Ecto neural progenitor cell (in vitro differentiated cells): ENCODE measurements around the gene LBP.
"Not testable (repeated sequence)": the region's sequence is repeated elsewhere in the genome, so short reads cannot be mapped to it uniquely, and the experiment has no call there.

ENCODE experiments used
- DNase-seq: peaks from one replicate; pipeline ENCODE4 v3.0.0-alpha.2; 2018; ENCODE audit warnings: low spot score

Gene LBP

GRCh38 chr20:38349856-38350255 is 3.6 kb downstream of the LBP start:
- DNase-seq = no peak

GRCh38 chr20:38350879-38351775 is 4.8 kb downstream of the LBP start:
- DNase-seq = no peak

- DNase-seq = no peak
These were observed 7.0 kb downstream of the LBP start for GRCh38 chr20:38353316-38353715.

- DNase-seq = no peak
These were observed 7.9 kb downstream of the LBP start for GRCh38 chr20:38354227-38354626.

GRCh38 chr20:38355161-38356012 is 9.1 kb downstream of the LBP start:
- no peak for DNase-seq

- no peak for DNase-seq
These were observed 11.4 kb downstream of the LBP start for GRCh38 chr20:38357653-38358207.

- DNase-seq = no peak
These were observed 12.3 kb downstream of the LBP start for GRCh38 chr20:38358556-38358955.

GRCh38 chr20:38363004-38363747 is 16.9 kb downstream of the LBP start:
- DNase-seq = no peak

- no peak for DNase-seq
These were observed 23.1 kb downstream of the LBP start for GRCh38 chr20:38369389-38369788.

- no peak for DNase-seq
These were observed 26.5 kb downstream of the LBP start for GRCh38 chr20:38372806-38373205.

GRCh38 chr20:38373231-38373867 is 27.1 kb downstream of the LBP start:
- DNase-seq = no peak

GRCh38 chr20:38373898-38374297 is 27.6 kb downstream of the LBP start:
- no peak for DNase-seq

GRCh38 chr20:38377039-38377685 is 30.9 kb downstream of the LBP start:
- no peak for DNase-seq

- not testable (repeated sequence) for DNase-seq
These were observed 31.6 kb downstream of the LBP start for GRCh38 chr20:38377838-38378237.

GRCh38 chr20:38383147-38383546 is 36.9 kb downstream of the LBP start:
- DNase-seq = no peak

- DNase-seq = no peak
These were observed 39.7 kb downstream of the LBP start for GRCh38 chr20:38386004-38386403.

- no peak for DNase-seq
These were observed 40.6 kb downstream of the LBP start for GRCh38 chr20:38386851-38387250.

- no peak for DNase-seq
These were observed 41.7 kb downstream of the LBP start for GRCh38 chr20:38387953-38388352.

GRCh38 chr20:38392356-38392755 is 46.1 kb downstream of the LBP start:
- no peak for DNase-seq

- no peak for DNase-seq
These were observed 47.0 kb downstream of the LBP start for GRCh38 chr20:38393259-38393658.

GRCh38 chr20:38395165-38395564 is 48.9 kb downstream of the LBP start:
- DNase-seq = no peak
